Measurements from ENCODE around the gene NELL1. TPM values are rescaled to one million over a fixed set of nuclear protein-coding genes. Genes with fewer than 3 reads are reported as not detected.

NELL1 gene
- total and polyA plus RNA-seq, 2 donors (not counting 3 experiments of a cell fraction or from before 2014, with no cell fraction given) = not detected

GRCh38 chr11:21110415-21110814 is 441.0 kb downstream of the NELL1 start:
- CTCF ChIA-PET = no interaction called here
- dilution Hi-C loops (cut with MboI; ENCODE audit: extremely low pct_ligation_motif_present, low sequenced_read_pairs) (no loop called here), intact Hi-C loops (cut with micrococcal nuclease) (no loop called here)
- POLR2A ChIA-PET = no interaction called here
- Histone ChIP-seq H2AFZ (ENCODE audit: low read depth, low read length) (no peak overlapping the region), H3K9me1 (replicated peaks; ENCODE audit: control insufficient read depth, extremely low read depth, insufficient read depth, low read length) (no peaks in the 10 kb centered on the region), H3K4me3 (replicated peaks in 1 of 3; ENCODE audit: insufficient read depth in 1 of 3, low read depth in 1 of 3, low read length in 3 of 3) (no peak overlapping the region), H3K9me3 (replicated peaks; ENCODE audit: control insufficient read depth, insufficient read depth, low read length) (peaks cover 2% of the 10 kb centered on the region), H3K4me1 (ENCODE audit: control insufficient read depth, extremely low read depth, insufficient read depth, low read length) (no peaks in the 10 kb centered on the region), H3K27me3 (ENCODE audit: control insufficient read depth in 2 of 2, insufficient read depth in 2 of 2, low read length in 2 of 2) (no peaks in the 10 kb centered on the region), H3K4me2 (ENCODE audit: insufficient read depth, low read length) (no peak overlapping the region), H3K79me2 (ENCODE audit: control insufficient read depth, insufficient read depth, low read length) (no peaks in the 10 kb centered on the region), H3K36me3 (ENCODE audit: control insufficient read depth in 2 of 2, extremely low read depth in 1 of 2, insufficient read depth in 2 of 2, low read length in 2 of 2) (no peaks in the 10 kb centered on the region), H3K27ac (ENCODE audit: insufficient read depth, low read depth, low read length) (no peak overlapping the region), H4K20me1 (replicated peaks; ENCODE audit: control insufficient read depth, extremely low read depth, insufficient read depth, low read length) (no peaks in the 10 kb centered on the region), H3K9ac (replicated peaks; ENCODE audit: extremely low read depth, insufficient read depth, low read length) (no peak overlapping the region)
- BruUV-seq (replicated peaks) = no TSS peak
- DNase-seq (ENCODE audit: low read depth, low spot score) (no peak), FAIRE-seq (no peak)
- TF ChIP-seq MYC (IDR thresholded peaks at IDR 0.05; ENCODE audit: low read depth, low read length) (no peak), JUN (IDR thresholded peaks at IDR 0.05; ENCODE audit: borderline replicate concordance, insufficient read depth, insufficient read length, low read depth) (no peak), FOS (IDR thresholded peaks at IDR 0.05; ENCODE audit: borderline replicate concordance, insufficient read depth, low read length) (no peak), POLR2AphosphoS5 (IDR thresholded peaks at IDR 0.05; ENCODE audit: insufficient read depth, low read depth, low read length) (no peak), POLR2A (IDR thresholded peaks at IDR 0.05; ENCODE audit: low read depth, low read length) (no peak), CTCF (IDR thresholded peaks at IDR 0.05; ENCODE audit: extremely low read depth in 1 of 2, insufficient read depth in 1 of 2, low read depth in 1 of 2, low read length in 2 of 2) (no peak), GATA2 (IDR thresholded peaks at IDR 0.05; ENCODE audit: insufficient read depth, insufficient read length, low read depth, low read length) (no peak), EZH2 (IDR thresholded peaks at IDR 0.05; ENCODE audit: borderline replicate concordance, low read depth, low read length, severe bottlenecking) (no peak), MAX (IDR thresholded peaks at IDR 0.05; ENCODE audit: insufficient read depth, insufficient read length) (no peak)

Measured in endothelial cell of umbilical vein (primary cell).